GM11168 (cell line): Measurements from ENCODE around the gene DKK3.

Experiments
- in situ Hi-C: fragments of 300-500 bp; cut with MboI; formaldehyde crosslinking; loops from one replicate; pipeline ENCODE4 v1.12.0; 2022; ENCODE audit warnings: low sequenced_read_pairs; ENCODE audit not compliant: unreplicated experiment

DKK3 gene

GRCh38 chr11:12006552-12007229 lies 1.7 kb downstream of the DKK3 start:
- in situ Hi-C loops = no loop called here

- in situ Hi-C loops = no loop called here
Measured at GRCh38 chr11:12005476-12005875, 3.0 kb downstream of the DKK3 start.

- in situ Hi-C loops = no loop called here
Measured at GRCh38 chr11:12005061-12005460, 3.4 kb downstream of the DKK3 start.

GRCh38 chr11:12003815-12004214 lies 4.6 kb downstream of the DKK3 start:
- in situ Hi-C loops = no loop called here

GRCh38 chr11:12003336-12003735 lies 5.1 kb downstream of the DKK3 start:
- in situ Hi-C loops = no loop called here

GRCh38 chr11:12001186-12001585 lies 7.2 kb downstream of the DKK3 start:
- in situ Hi-C loops = no loop called here

GRCh38 chr11:11998091-11998781 lies 10.2 kb downstream of the DKK3 start:
- in situ Hi-C loops = no loop called here

GRCh38 chr11:11997049-11997322 lies 11.4 kb downstream of the DKK3 start:
- in situ Hi-C loops = no loop called here

- in situ Hi-C loops = no loop called here
Measured at GRCh38 chr11:11996321-11997048, 11.9 kb downstream of the DKK3 start.

- in situ Hi-C loops = no loop called here
Measured at GRCh38 chr11:11995601-11996000, 12.8 kb downstream of the DKK3 start.

- in situ Hi-C loops = no loop called here
Measured at GRCh38 chr11:11993839-11994238, 14.6 kb downstream of the DKK3 start.

- in situ Hi-C loops = no loop called here
Measured at GRCh38 chr11:11992257-11993212, 15.9 kb downstream of the DKK3 start.

- in situ Hi-C loops = no loop called here
Measured at GRCh38 chr11:11989774-11990744, 18.4 kb downstream of the DKK3 start.

GRCh38 chr11:11988681-11989261 lies 19.7 kb downstream of the DKK3 start:
- in situ Hi-C loops = no loop called here

- in situ Hi-C loops = no loop called here
Measured at GRCh38 chr11:11988099-11988651, 20.3 kb downstream of the DKK3 start.

- in situ Hi-C loops = no loop called here
Measured at GRCh38 chr11:11987503-11988022, 20.9 kb downstream of the DKK3 start.

- in situ Hi-C loops = no loop called here
Measured at GRCh38 chr11:11985954-11986949, 22.2 kb downstream of the DKK3 start.
